K562 (cell line): ENCODE results near the gene MCM5. TPM values are rescaled to one million over a fixed set of nuclear protein-coding genes. Genes with fewer than 3 reads are reported as not detected.
A peak's percentile ranks its signal among the peaks of the same experiment; 100 is the strongest.

Experiments
- ATAC-seq: fragments of 200-7000 bp; cut with Tn5 transposase; 3 replicates; pipeline ENCODE4 v1.9.1; 2020; ENCODE audit warnings: moderate library complexity
- BruUV-seq: library from RNA; stranded (reverse); fragments of 400-500 nt; replicated peaks from 2 replicates; lab custom pipeline; 2021; lab: Mats Ljungman, UMichigan
- CTCF ChIA-PET: fragments of 300-600 bp; formaldehyde crosslinking; extraction: SDS; loops from one replicate; lab custom pipeline; 2021; ENCODE audit warnings: low intra/inter-chr PET ratio; lab: Yijun Ruan, JAX
- POLR2A ChIA-PET: fragments of 300-600, 350-650 bp; sonication (Branson Sonifier 250); formaldehyde crosslinking; extraction: SDS; loops from one replicate; lab custom pipeline; 2021; ENCODE audit warnings: antibody characterized with exemption, inconsistent platforms; lab: Yijun Ruan, JAX
- DNase-seq, 4 experiments: peaks; one replicate each; pipeline versions ENCODE4 v3.0.0 to v3.0.0-alpha.2; 2011 to 2018; ENCODE audit warnings: low spot score in 3 of 4, mixed read lengths in 3 of 4; ENCODE audit errors: extremely low read depth in 1 of 4
- FAIRE-seq: peaks from 2 replicates; lab custom pipeline; 2011; peaks lifted over from hg19 to GRCh38; lab: Jason Lieb, UNC
- H2AFZ ChIP-seq: 2 replicates; pipeline ENCODE4 v1.6.0; 2011; ENCODE audit warnings: low read depth, low read length, control low read depth, inconsistent platforms
- H3K27ac ChIP-seq: fragments of 200-600 bp; 3 replicates; pipeline ENCODE4 v1.8.0; 2011; ENCODE audit warnings: low read depth, mild to moderate bottlenecking, control low read depth, inconsistent platforms, low read length, moderate library complexity, mixed read lengths; ENCODE audit errors: extremely low read depth
- H3K27me3 ChIP-seq, 2 experiments: fragments of 300-600 bp in 1 of 2; 2 replicates in 1 of 2; 3 replicates in 1 of 2; pipeline versions ENCODE4 v1.6.0 to v1.8.0; 2011; ENCODE audit warnings: inconsistent platforms in 2 of 2, low read length in 2 of 2, mild to moderate bottlenecking in 1 of 2, mixed read lengths in 1 of 2, moderate library complexity in 1 of 2; ENCODE audit not compliant: control insufficient read depth in 2 of 2, insufficient read depth in 2 of 2
- H3K36me3 ChIP-seq: fragments of 300-600 bp; 3 replicates; pipeline ENCODE4 v1.8.0; 2011; ENCODE audit warnings: mild to moderate bottlenecking, low read length, inconsistent platforms; ENCODE audit not compliant: control insufficient read depth, insufficient read depth
- H3K4me1 ChIP-seq, 2 experiments: fragments of 200-600 bp in 1 of 2; replicated peaks in 1 of 2; 2 replicates in 1 of 2; 3 replicates in 1 of 2; pipeline versions ENCODE4 v1.5.1 to v1.8.0; 2011; ENCODE audit warnings: inconsistent platforms in 2 of 2, low read length in 2 of 2, mild to moderate bottlenecking in 1 of 2, mixed read lengths in 1 of 2, moderate library complexity in 1 of 2; ENCODE audit not compliant: control insufficient read depth in 2 of 2, insufficient read depth in 2 of 2
- H3K4me2 ChIP-seq: 2 replicates; pipeline ENCODE4 v1.6.1; 2011; ENCODE audit warnings: low read length, control low read depth, inconsistent platforms, mixed read lengths; ENCODE audit not compliant: insufficient read depth
- H3K4me3 ChIP-seq: fragments of 200-600 bp; sonication (generic), shearing (Covaris generic); 2 replicates; pipeline ENCODE4 v1.5.1; 2016; ENCODE audit warnings: control low read depth, inconsistent platforms
- H3K79me2 ChIP-seq: fragments of 200-600 bp; 3 replicates; pipeline ENCODE4 v1.8.0; 2011; ENCODE audit warnings: low read length, inconsistent platforms; ENCODE audit not compliant: control insufficient read depth, insufficient read depth
- H3K9ac ChIP-seq, 2 experiments: 2 replicates each; pipeline versions ENCODE4 v1.6.0 to v1.6.1; 2011; ENCODE audit warnings: low read depth in 2 of 2, low read length in 2 of 2, control low read depth in 1 of 2, inconsistent platforms in 1 of 2, mild to moderate bottlenecking in 1 of 2, mixed read lengths in 1 of 2; ENCODE audit not compliant: insufficient read depth in 1 of 2
- H3K9me1 ChIP-seq: one replicate; pipeline ENCODE4 v1.6.0; 2011; ENCODE audit warnings: inconsistent platforms, mild to moderate bottlenecking, low read length, moderate library complexity; ENCODE audit not compliant: control insufficient read depth, insufficient read depth
- H3K9me3 ChIP-seq: replicated peaks from 2 replicates; pipeline ENCODE4 v1.5.1; 2011; ENCODE audit warnings: low read depth, low read length, inconsistent platforms; ENCODE audit not compliant: control insufficient read depth, insufficient read depth
- H4K20me1 ChIP-seq: replicated peaks from 2 replicates; pipeline ENCODE4 v1.6.1; 2011; ENCODE audit warnings: low read length, inconsistent platforms, mixed read lengths; ENCODE audit not compliant: control insufficient read depth, insufficient read depth
- BRD9 ChIP-seq: fragments of 450-650 bp; IDR thresholded peaks from 2 replicates; pipeline ENCODE4 v1.6.1; 2018; ENCODE audit warnings: low read depth; ENCODE audit not compliant: partially characterized antibody
- HCFC1 ChIP-seq: IDR thresholded peaks from 2 replicates; pipeline ENCODE4 v1.6.1; 2012; ENCODE audit warnings: low read depth, low read length, improper control_type of control experiment
- RAD51 ChIP-seq: fragments of 450-650 bp; IDR thresholded peaks from 2 replicates; pipeline ENCODE4 v1.7.1; 2016; ENCODE audit warnings: low read depth, mild to moderate bottlenecking, borderline replicate concordance
- SPI1 ChIP-seq: IDR thresholded peaks from 2 replicates; pipeline ENCODE4 v1.6.1; 2011; ENCODE audit warnings: low read depth, low read length, control low read depth, borderline replicate concordance
- WGBS: fragments of 100-300 bp; shearing (Covaris generic); methylation state at CpG from one replicate; pipeline ENCODE4 v1.1.6; 2016; ENCODE audit warnings: low coverage, mixed read lengths; ENCODE audit not compliant: insufficient coverage; ENCODE audit errors: missing lambda C conversion rate; 5-methylcytosine and 5-hydroxymethylcytosine counted together
- in situ Hi-C: fragments of 300-500 bp; cut with MboI; formaldehyde crosslinking; loops from 4 replicates; pipeline ENCODE4 v1.15.0; 2018; ENCODE audit warnings: inconsistent platforms, mixed read lengths
- intact Hi-C: fragments of 100-400 bp; cut with micrococcal nuclease; formaldehyde crosslinking; loops from 2 replicates; pipeline ENCODE4 v1.14.2; 2022
- polyA plus RNA-seq, 8 experiments: library from polyadenylated mRNA; depleted of rRNA in 4 of 8; stranded (reverse) in 5 of 8; unstranded in 3 of 8; fragments of >200 nt; fragmentation: Nextera tagmentation in 2 of 8; fragmentation: Illumina TruSeq in 1 of 8; extraction: Ambion mirVana in 2 of 8; extraction: Trizol in 1 of 8; gene quantifications; 2 replicates each; pipeline versions ENCODE4 v1.2.1 to v1.2.3, GENCODE V29; 2011 to 2014; ENCODE audit warnings: inconsistent platforms in 1 of 8, missing spikeins in 1 of 8
- total RNA-seq, 7 experiments: library from RNA; depleted of rRNA in 6 of 7; stranded (reverse); fragments of >200 nt in 6 of 7; fragmentation: Illumina TruSeq in 2 of 7; extraction: Trizol in 2 of 7; gene quantifications; 2 replicates each; pipeline versions ENCODE4 v1.2.1 to v1.2.3, GENCODE V29; 2011 to 2021; ENCODE audit warnings: low replicate concordance in 1 of 7
- TF ChIP-seq, protein P1 (sequence below), 3 experiments: fragments of 200-800 bp in 1 of 3; sonication (Bioruptor generic) in 1 of 3; sonication (generic) in 1 of 3; formaldehyde crosslinking in 1 of 3; IDR thresholded peaks; 2 replicates each; pipeline versions ENCODE4 v1.6.1 to v1.8.0; 2016 to 2022; ENCODE audit warnings: mild to moderate bottlenecking in 2 of 3, missing compliant biosample characterization in 2 of 3, missing genetic modification characterization in 2 of 3, missing genetic modification reagents in 1 of 3
- TF ChIP-seq, protein P2 (sequence below): fragments of 450-650 bp; conservative IDR thresholded peaks from 2 replicates; pipeline ENCODE4 v1.6.1; 2016; ENCODE audit warnings: missing genetic modification characterization, low read depth, mild to moderate bottlenecking, missing compliant biosample characterization, moderate library complexity

The MCM5 gene
- total and polyA plus RNA-seq, 9 of the 15 experiments (the other 6 are each of a cell fraction or from before 2014, with no cell fraction given), result 5.6 to 180 (median 66.1) TPM

DNA sequence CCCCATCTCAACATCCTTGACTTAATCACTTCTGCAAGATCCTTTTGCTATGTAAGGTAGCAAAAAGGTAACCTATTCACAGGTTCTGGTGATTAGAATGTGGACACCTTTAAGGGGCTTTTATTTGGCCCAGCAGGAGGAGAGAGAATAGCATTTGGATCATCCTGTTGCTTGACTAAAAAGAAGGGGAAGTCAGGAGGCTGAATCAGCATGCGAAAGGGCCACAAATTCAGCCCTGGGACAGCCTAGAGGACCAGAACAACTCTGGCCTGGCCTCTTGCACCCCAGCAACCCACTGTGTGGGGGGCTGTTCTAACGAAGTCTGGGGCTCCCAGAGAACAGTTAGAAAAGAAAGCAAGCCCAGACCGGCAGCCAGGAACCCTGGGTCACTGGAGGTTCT is 22.2 kb upstream of the MCM5 start:
- peaks cover 20 to 24% of the 10 kb centered on the region in 2 experiments for H3K4me1 ChIP-seq
- H3K27ac ChIP-seq, result peak overlapping the region; percentile 97; the same call in 2 of the 3 replicates
- FAIRE-seq, result no peak
- TF ChIP-seq HCFC1 (no peak), RAD51 (no peak), BRD9 (no peak), SPI1 (peak; percentile 42; the same call in 1 of the 2 replicates)
- TF ChIP-seq, protein P1, sequence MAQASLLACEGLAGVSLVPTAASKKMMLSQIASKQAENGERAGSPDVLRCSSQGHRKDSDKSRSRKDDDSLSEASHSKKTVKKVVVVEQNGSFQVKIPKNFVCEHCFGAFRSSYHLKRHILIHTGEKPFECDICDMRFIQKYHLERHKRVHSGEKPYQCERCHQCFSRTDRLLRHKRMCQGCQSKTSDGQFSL (CRISPR knock-in tag; IDR thresholded peaks at IDR 0.05), result no peak
- TF ChIP-seq, protein P1 (tag; IDR thresholded peaks at IDR 0.05), result 0 out of 4 replicates have a peak, but pooled peaks of 1 of the 2 experiments have one; percentile 2
- TF ChIP-seq, protein P2, sequence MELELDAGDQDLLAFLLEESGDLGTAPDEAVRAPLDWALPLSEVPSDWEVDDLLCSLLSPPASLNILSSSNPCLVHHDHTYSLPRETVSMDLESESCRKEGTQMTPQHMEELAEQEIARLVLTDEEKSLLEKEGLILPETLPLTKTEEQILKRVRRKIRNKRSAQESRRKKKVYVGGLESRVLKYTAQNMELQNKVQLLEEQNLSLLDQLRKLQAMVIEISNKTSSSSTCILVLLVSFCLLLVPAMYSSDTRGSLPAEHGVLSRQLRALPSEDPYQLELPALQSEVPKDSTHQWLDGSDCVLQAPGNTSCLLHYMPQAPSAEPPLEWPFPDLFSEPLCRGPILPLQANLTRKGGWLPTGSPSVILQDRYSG (tag), result no peak; the same call in 1 of the 2 replicates
- peak overlapping the region; percentile 52 to 78; a peak in 2 of 4 replicates for H3K9ac ChIP-seq
- H3K79me2 ChIP-seq, result no peaks in the 10 kb centered on the region
- no peaks in the 10 kb centered on the region for H3K9me3 ChIP-seq
- 50% methylated on average over 2 of the region's 3 CpGs for WGBS
- no peaks in the 10 kb centered on the region for H3K27me3 ChIP-seq
- no peak for ATAC-seq
- POLR2A ChIA-PET, result no interaction called here
- no peaks in the 10 kb centered on the region for H4K20me1 ChIP-seq
- H3K9me1 ChIP-seq, result no peaks in the 10 kb centered on the region
- H3K36me3 ChIP-seq, result no peaks in the 10 kb centered on the region
- CTCF ChIA-PET, result no interaction called here
- no peak overlapping the region for H3K4me2 ChIP-seq
- H3K4me3 ChIP-seq, result no peak overlapping the region
- BruUV-seq, result no TSS peak
- peak overlapping the region; percentile 34 for H2AFZ ChIP-seq
- intact Hi-C loops (no loop called here), in situ Hi-C loops (no loop called here)
- DNase-seq, result no peak
